Adrenal gland (tissue), 12 donors: Measurements from ENCODE around the gene MAML3. TPM values are rescaled to one million over a fixed set of nuclear protein-coding genes. Genes with fewer than 3 reads are reported as not detected.

ENCODE experiments used
- DNase-seq, 7 donors: peaks; one replicate each; pipeline ENCODE4 v3.0.0-alpha.2; 2019 to 2020
- H3K27ac ChIP-seq, 5 donors: fragments of 200-600 bp; sonication (generic) in 4 of 5; 1 replicate in 3 of 5; 2 replicates in 2 of 5; pipeline versions ENCODE4 v1.5.1 to v1.8.0; 2016 to 2020; ENCODE audit warnings: mild to moderate bottlenecking in 1 of 5
- H3K27me3 ChIP-seq: fragments of 200-600 bp; 2 replicates; pipeline ENCODE4 v1.8.0; 2021
- H3K36me3 ChIP-seq, 2 donors: fragments of 200-600 bp; replicated peaks in 1 of 2; 1 replicate in 1 of 2; 2 replicates in 1 of 2; pipeline versions ENCODE4 v1.5.1 to v1.8.0; 2018 to 2022
- H3K4me1 ChIP-seq, 2 donors: fragments of 200-600 bp; replicated peaks in 1 of 2; 1 replicate in 1 of 2; 2 replicates in 1 of 2; pipeline versions ENCODE4 v1.5.1 to v1.8.0; 2018 to 2021
- H3K4me3 ChIP-seq, 4 donors: fragments of 200-600 bp; sonication (generic) in 3 of 4; one replicate each; pipeline ENCODE4 v1.5.1; 2016 to 2018
- H3K9me3 ChIP-seq, 3 donors: fragments of 200-600 bp; sonication (generic) in 1 of 3; replicated peaks in 1 of 3; 1 replicate in 2 of 3; 2 replicates in 1 of 3; pipeline versions ENCODE4 v1.5.1 to v1.8.0; 2016 to 2021
- POLR2A ChIP-seq, 2 donors: fragments of 450-650 bp; IDR thresholded peaks; one replicate each; pipeline ENCODE4 v1.6.1; 2017; ENCODE audit warnings: antibody characterized with exemption in 2 of 2, mild to moderate bottlenecking in 2 of 2, moderate library complexity in 1 of 2
- WGBS, 4 donors: extraction: QIAGEN DNeasy Blood & Tissue Kit in 2 of 4; methylation state at CpG; one replicate each; pipeline versions ENCODE4 v1.1.5 to v1.1.7; 2013 to 2017; 5-methylcytosine and 5-hydroxymethylcytosine counted together
- intact Hi-C, 2 donors: fragments of 100-400 bp; cut with DNase I; formaldehyde crosslinking; loops; one replicate each; pipeline versions ENCODE4 v1.14.1 to v1.15.0; 2022 to 2023
- polyA plus RNA-seq, 3 donors: library from polyadenylated mRNA; stranded (reverse); fragments of 200-250 nt in 2 of 3; fragments of 350-450 nt in 1 of 3; fragmentation: Illumina TruSeq in 1 of 3; extraction: RNeasy Lipid Tissue Mini Kit (QIAGEN cat#74804) in 1 of 3; gene quantifications; one replicate each; pipeline ENCODE4 v1.2.3, GENCODE V29; 2013 to 2014
- total RNA-seq, 9 donors: library from RNA; depleted of rRNA in 4 of 9; stranded (reverse); fragments of >200 nt in 4 of 9; fragments of 120-200 nt in 1 of 9; fragmentation: NEBNext Ultra II Directional in 1 of 9; extraction: Animal tissue kit (Norgen Biotek cat#: 25700) in 1 of 9; gene quantifications; one replicate each; pipeline versions ENCODE4 v1.1.0 to v1.2.4, GENCODE V29; 2013 to 2023
- TF ChIP-seq, protein P1 (sequence below), 6 experiments: fragments of 450-650 bp in 4 of 6; fragments of 200-600 bp in 2 of 6; sonication (generic) in 1 of 6; IDR thresholded peaks; 1 replicate in 5 of 6; 2 replicates in 1 of 6; pipeline versions ENCODE4 v1.5.1 to v1.8.0; 2016 to 2021; ENCODE audit warnings: antibody characterized with exemption in 6 of 6, mild to moderate bottlenecking in 2 of 6, moderate library complexity in 1 of 6
- donor health status: healthy with polysubstance abuse.
- donor health status: Bipolar disorder and iron deficiency.
- donor health status: DM: yes; HTN: yes; CAD: no.
- donor health status: DM: no; HTN: no; CAD: no.
- donor health status: DM: no; HTN: no; CAD: no.
- donor health status: DM: yes; HTN: yes; CAD: no.

The MAML3 gene
- total and polyA plus RNA-seq, 12 donors = 2.0 to 15.9 (median 8.4) TPM

- TF ChIP-seq, protein P1, sequence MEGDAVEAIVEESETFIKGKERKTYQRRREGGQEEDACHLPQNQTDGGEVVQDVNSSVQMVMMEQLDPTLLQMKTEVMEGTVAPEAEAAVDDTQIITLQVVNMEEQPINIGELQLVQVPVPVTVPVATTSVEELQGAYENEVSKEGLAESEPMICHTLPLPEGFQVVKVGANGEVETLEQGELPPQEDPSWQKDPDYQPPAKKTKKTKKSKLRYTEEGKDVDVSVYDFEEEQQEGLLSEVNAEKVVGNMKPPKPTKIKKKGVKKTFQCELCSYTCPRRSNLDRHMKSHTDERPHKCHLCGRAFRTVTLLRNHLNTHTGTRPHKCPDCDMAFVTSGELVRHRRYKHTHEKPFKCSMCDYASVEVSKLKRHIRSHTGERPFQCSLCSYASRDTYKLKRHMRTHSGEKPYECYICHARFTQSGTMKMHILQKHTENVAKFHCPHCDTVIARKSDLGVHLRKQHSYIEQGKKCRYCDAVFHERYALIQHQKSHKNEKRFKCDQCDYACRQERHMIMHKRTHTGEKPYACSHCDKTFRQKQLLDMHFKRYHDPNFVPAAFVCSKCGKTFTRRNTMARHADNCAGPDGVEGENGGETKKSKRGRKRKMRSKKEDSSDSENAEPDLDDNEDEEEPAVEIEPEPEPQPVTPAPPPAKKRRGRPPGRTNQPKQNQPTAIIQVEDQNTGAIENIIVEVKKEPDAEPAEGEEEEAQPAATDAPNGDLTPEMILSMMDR (IDR thresholded peaks at IDR 0.05) = no peak
- peak in 1 of 2 donors; percentile 57 for TF ChIP-seq POLR2A (IDR thresholded peaks at IDR 0.05)
- intact Hi-C loops = loop anchor here (10.0 kb wide), 3 partner anchors 410 to 520 kb away; partner anchors contain the start of gene MAML3 (in 1 of the 2)
- Histone ChIP-seq H3K27ac (peak overlapping the region; percentile 75 to 96 (median 86)), H3K27me3 (no peaks in the 10 kb centered on the region), H3K4me3 (peak overlapping the region in 3 of 4 donors; percentile 10 to 51 (median 13)), H3K36me3 (no peaks in the 10 kb centered on the region), H3K9me3 (no peaks in the 10 kb centered on the region), H3K4me1 (peaks cover 17 to 47% of the 10 kb centered on the region in 2 donors)
- peak; percentile 57 to 90 (median 71) for DNase-seq
- 5 to 15% (median 5%) methylated on average over 9 to 14 of the region's 14 CpGs for WGBS, 4 donors
Measured at GRCh38 chr4:139734201-139734874, 419.6 kb downstream of the MAML3 start.

- Histone ChIP-seq H3K27ac (peak overlapping the region in 2 of 5 donors; percentile 86 to 95), H3K36me3 (no peaks in the 10 kb centered on the region), H3K4me3 (no peak overlapping the region), H3K27me3 (no peaks in the 10 kb centered on the region), H3K9me3 (no peaks in the 10 kb centered on the region), H3K4me1 (peaks cover 17 to 39% of the 10 kb centered on the region in 2 donors)
- no peak for DNase-seq
- WGBS, 4 donors = 62 to 73% (median 69%) methylated on average over 4 of the region's 4 CpGs
- TF ChIP-seq, protein P1 (IDR thresholded peaks at IDR 0.05) = no peak
- TF ChIP-seq POLR2A (IDR thresholded peaks at IDR 0.05) = no peak
- intact Hi-C loops = loop anchor here (10.0 kb wide), 3 partner anchors 412 to 522 kb away; partner anchors contain the start of gene MAML3 (in 1 of the 2)
Measured at GRCh38 chr4:139732991-139733570, 420.9 kb downstream of the MAML3 start.

- Histone ChIP-seq H3K4me1 (peaks cover 3 to 4% of the 10 kb centered on the region in 2 donors), H3K36me3 (no peaks in the 10 kb centered on the region), H3K4me3 (no peak overlapping the region), H3K27me3 (no peaks in the 10 kb centered on the region), H3K27ac (no peak overlapping the region), H3K9me3 (no peaks in the 10 kb centered on the region)
- intact Hi-C loops = no loop called here
- DNase-seq = no peak
- TF ChIP-seq, protein P1 (IDR thresholded peaks at IDR 0.05) = no peak
- TF ChIP-seq POLR2A (IDR thresholded peaks at IDR 0.05) = no peak
- WGBS, 4 donors = 77 to 85% (median 84%) methylated on average over 3 of the region's 3 CpGs
Measured at GRCh38 chr4:139728840-139729239, 425.1 kb downstream of the MAML3 start.

DNA sequence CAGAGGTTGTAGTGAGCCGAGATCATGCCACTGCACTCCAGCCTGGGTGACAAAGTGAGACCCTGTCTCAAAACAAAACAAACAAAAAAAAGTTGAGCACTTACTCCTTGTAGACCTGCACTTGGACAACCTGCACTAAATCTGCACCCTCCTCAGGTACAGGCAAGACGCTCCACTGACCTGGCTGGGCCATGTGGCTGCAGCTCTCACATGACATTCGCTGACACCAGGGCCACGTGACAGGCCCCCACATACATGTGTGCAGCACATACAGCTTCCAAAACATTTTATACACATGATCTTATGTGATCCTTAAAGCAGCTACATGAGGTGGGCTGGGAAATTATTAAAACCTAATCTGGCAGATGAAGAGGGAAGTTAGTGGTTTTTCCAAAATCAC, 425.8 kb downstream of the MAML3 start:
- TF ChIP-seq POLR2A (IDR thresholded peaks at IDR 0.05) = no peak
- TF ChIP-seq, protein P1 (IDR thresholded peaks at IDR 0.05) = no peak
- intact Hi-C loops = no loop called here
- Histone ChIP-seq H3K9me3 (no peaks in the 10 kb centered on the region), H3K4me3 (no peak overlapping the region), H3K36me3 (no peaks in the 10 kb centered on the region), H3K27ac (no peak overlapping the region), H3K27me3 (no peaks in the 10 kb centered on the region), H3K4me1 (no peaks in the 10 kb centered on the region)
- 96 to 98% (median 97%) methylated on average over 4 of the region's 4 CpGs for WGBS, 4 donors
- DNase-seq = no peak
